K562 (cell line): Measurements from ENCODE around the gene LYST. TPM values are rescaled to one million over a fixed set of nuclear protein-coding genes. Genes with fewer than 3 reads are reported as not detected.
A peak's percentile ranks its signal among the peaks of the same experiment; 100 is the strongest.

Experiments
- ATAC-seq: fragments of 200-7000 bp; cut with Tn5 transposase; 3 replicates; pipeline ENCODE4 v1.9.1; 2020; ENCODE audit warnings: moderate library complexity
- BruUV-seq: library from RNA; stranded (reverse); fragments of 400-500 nt; replicated peaks from 2 replicates; lab custom pipeline; 2021; lab: Mats Ljungman, UMichigan
- CTCF ChIA-PET: fragments of 300-600 bp; formaldehyde crosslinking; extraction: SDS; loops from one replicate; lab custom pipeline; 2021; ENCODE audit warnings: low intra/inter-chr PET ratio; lab: Yijun Ruan, JAX
- POLR2A ChIA-PET: fragments of 300-600, 350-650 bp; sonication (Branson Sonifier 250); formaldehyde crosslinking; extraction: SDS; loops from one replicate; lab custom pipeline; 2021; ENCODE audit warnings: antibody characterized with exemption, inconsistent platforms; lab: Yijun Ruan, JAX
- DNase-seq, 4 experiments: peaks; one replicate each; pipeline versions ENCODE4 v3.0.0 to v3.0.0-alpha.2; 2011 to 2018; ENCODE audit warnings: low spot score in 3 of 4, mixed read lengths in 3 of 4; ENCODE audit errors: extremely low read depth in 1 of 4
- FAIRE-seq: peaks from 2 replicates; lab custom pipeline; 2011; peaks lifted over from hg19 to GRCh38; lab: Jason Lieb, UNC
- H2AFZ ChIP-seq: 2 replicates; pipeline ENCODE4 v1.6.0; 2011; ENCODE audit warnings: low read depth, low read length, control low read depth, inconsistent platforms
- H3K27ac ChIP-seq: fragments of 200-600 bp; 3 replicates; pipeline ENCODE4 v1.8.0; 2011; ENCODE audit warnings: low read depth, mild to moderate bottlenecking, control low read depth, inconsistent platforms, low read length, moderate library complexity, mixed read lengths; ENCODE audit errors: extremely low read depth
- H3K27me3 ChIP-seq, 2 experiments: fragments of 300-600 bp in 1 of 2; 2 replicates in 1 of 2; 3 replicates in 1 of 2; pipeline versions ENCODE4 v1.6.0 to v1.8.0; 2011; ENCODE audit warnings: inconsistent platforms in 2 of 2, low read length in 2 of 2, mild to moderate bottlenecking in 1 of 2, mixed read lengths in 1 of 2, moderate library complexity in 1 of 2; ENCODE audit not compliant: control insufficient read depth in 2 of 2, insufficient read depth in 2 of 2
- H3K36me3 ChIP-seq: fragments of 300-600 bp; 3 replicates; pipeline ENCODE4 v1.8.0; 2011; ENCODE audit warnings: mild to moderate bottlenecking, low read length, inconsistent platforms; ENCODE audit not compliant: control insufficient read depth, insufficient read depth
- H3K4me1 ChIP-seq, 2 experiments: fragments of 200-600 bp in 1 of 2; replicated peaks in 1 of 2; 2 replicates in 1 of 2; 3 replicates in 1 of 2; pipeline versions ENCODE4 v1.5.1 to v1.8.0; 2011; ENCODE audit warnings: inconsistent platforms in 2 of 2, low read length in 2 of 2, mild to moderate bottlenecking in 1 of 2, mixed read lengths in 1 of 2, moderate library complexity in 1 of 2; ENCODE audit not compliant: control insufficient read depth in 2 of 2, insufficient read depth in 2 of 2
- H3K4me2 ChIP-seq: 2 replicates; pipeline ENCODE4 v1.6.1; 2011; ENCODE audit warnings: low read length, control low read depth, inconsistent platforms, mixed read lengths; ENCODE audit not compliant: insufficient read depth
- H3K4me3 ChIP-seq: fragments of 200-600 bp; sonication (generic), shearing (Covaris generic); 2 replicates; pipeline ENCODE4 v1.5.1; 2016; ENCODE audit warnings: control low read depth, inconsistent platforms
- H3K79me2 ChIP-seq: fragments of 200-600 bp; 3 replicates; pipeline ENCODE4 v1.8.0; 2011; ENCODE audit warnings: low read length, inconsistent platforms; ENCODE audit not compliant: control insufficient read depth, insufficient read depth
- H3K9ac ChIP-seq, 2 experiments: 2 replicates each; pipeline versions ENCODE4 v1.6.0 to v1.6.1; 2011; ENCODE audit warnings: low read depth in 2 of 2, low read length in 2 of 2, control low read depth in 1 of 2, inconsistent platforms in 1 of 2, mild to moderate bottlenecking in 1 of 2, mixed read lengths in 1 of 2; ENCODE audit not compliant: insufficient read depth in 1 of 2
- H3K9me1 ChIP-seq: one replicate; pipeline ENCODE4 v1.6.0; 2011; ENCODE audit warnings: inconsistent platforms, mild to moderate bottlenecking, low read length, moderate library complexity; ENCODE audit not compliant: control insufficient read depth, insufficient read depth
- H3K9me3 ChIP-seq: replicated peaks from 2 replicates; pipeline ENCODE4 v1.5.1; 2011; ENCODE audit warnings: low read depth, low read length, inconsistent platforms; ENCODE audit not compliant: control insufficient read depth, insufficient read depth
- H4K20me1 ChIP-seq: replicated peaks from 2 replicates; pipeline ENCODE4 v1.6.1; 2011; ENCODE audit warnings: low read length, inconsistent platforms, mixed read lengths; ENCODE audit not compliant: control insufficient read depth, insufficient read depth
- NR4A1 ChIP-seq, 2 experiments: fragments of 250-450 bp in 1 of 2; fragments of 450-650 bp in 1 of 2; sonication (Bioruptor Pico) in 1 of 2; IDR thresholded peaks; 2 replicates each; pipeline versions ENCODE4 v1.4.0 to v1.6.1; 2016 to 2020; ENCODE audit warnings: mild to moderate bottlenecking in 2 of 2, missing compliant biosample characterization in 1 of 2, missing genetic modification characterization in 1 of 2, moderate library complexity in 1 of 2
- RFX1 ChIP-seq: fragments of 450-650 bp; IDR thresholded peaks from 2 replicates; pipeline ENCODE4 v1.6.1; 2016; ENCODE audit warnings: mild to moderate bottlenecking, moderate library complexity
- ZNF408 ChIP-seq: fragments of 250-450 bp; sonication (Bioruptor Pico); IDR thresholded peaks from 2 replicates; pipeline ENCODE4 v1.4.0; 2020; ENCODE audit warnings: low read depth, mild to moderate bottlenecking, moderate library complexity
- in situ Hi-C: fragments of 300-500 bp; cut with MboI; formaldehyde crosslinking; loops from 4 replicates; pipeline ENCODE4 v1.15.0; 2018; ENCODE audit warnings: inconsistent platforms, mixed read lengths
- intact Hi-C: fragments of 100-400 bp; cut with micrococcal nuclease; formaldehyde crosslinking; loops from 2 replicates; pipeline ENCODE4 v1.14.2; 2022
- polyA plus RNA-seq, 8 experiments: library from polyadenylated mRNA; depleted of rRNA in 4 of 8; stranded (reverse) in 5 of 8; unstranded in 3 of 8; fragments of >200 nt; fragmentation: Nextera tagmentation in 2 of 8; fragmentation: Illumina TruSeq in 1 of 8; extraction: Ambion mirVana in 2 of 8; extraction: Trizol in 1 of 8; gene quantifications; 2 replicates each; pipeline versions ENCODE4 v1.2.1 to v1.2.3, GENCODE V29; 2011 to 2014; ENCODE audit warnings: inconsistent platforms in 1 of 8, missing spikeins in 1 of 8
- total RNA-seq, 7 experiments: library from RNA; depleted of rRNA in 6 of 7; stranded (reverse); fragments of >200 nt in 6 of 7; fragmentation: Illumina TruSeq in 2 of 7; extraction: Trizol in 2 of 7; gene quantifications; 2 replicates each; pipeline versions ENCODE4 v1.2.1 to v1.2.3, GENCODE V29; 2011 to 2021; ENCODE audit warnings: low replicate concordance in 1 of 7
- TF ChIP-seq, protein P1 (sequence below): fragments of 200-800 bp; sonication (Bioruptor generic); IDR thresholded peaks from 2 replicates; pipeline ENCODE4 v1.6.1; 2017; ENCODE audit warnings: missing genetic modification characterization, missing compliant biosample characterization

LYST gene
- total and polyA plus RNA-seq, 9 of the 15 experiments (the other 6 are each of a cell fraction or from before 2014, with no cell fraction given) = 0.73 to 2.4 (median 1.4) TPM

DNA sequence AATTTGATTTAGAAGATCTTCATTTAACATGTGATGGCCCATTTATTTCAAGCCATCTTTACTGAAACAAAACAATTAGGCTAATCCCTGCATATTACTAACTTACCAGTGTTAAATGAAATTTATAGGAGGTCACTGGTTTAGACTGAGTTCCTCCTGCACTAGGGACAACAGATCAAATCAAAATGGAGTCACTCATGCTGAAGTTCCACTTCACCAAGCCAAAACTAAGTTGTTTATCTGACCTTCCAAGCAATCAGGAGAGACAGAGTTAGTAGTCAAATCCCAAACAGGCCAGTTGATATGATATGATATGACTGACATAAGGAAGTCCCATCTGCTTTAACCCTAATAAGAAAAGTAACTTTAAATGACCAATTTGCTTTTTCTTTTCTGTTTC lies 4.8 kb downstream of the LYST start:
- no peaks in the 10 kb centered on the region for H3K9me3 ChIP-seq
- ATAC-seq = no peak
- intact Hi-C loops (no loop called here), in situ Hi-C loops (no loop called here)
- no peaks in the 10 kb centered on the region for H3K79me2 ChIP-seq
- no TSS peak for BruUV-seq
- H4K20me1 ChIP-seq = no peaks in the 10 kb centered on the region; the same call in 1 of the 2 replicates
- H3K4me1 ChIP-seq = peaks cover 7 to 8% of the 10 kb centered on the region in 2 experiments; a peak in 4 of 5 replicates
- TF ChIP-seq ZNF408 (CRISPR knock-in tag) (no peak), NR4A1 (CRISPR knock-in tag; IDR thresholded peaks at IDR 0.05) (no peak), NR4A1 (tag; IDR thresholded peaks at IDR 0.05) (peak; percentile 78), RFX1 (no peak)
- TF ChIP-seq, protein P1, sequence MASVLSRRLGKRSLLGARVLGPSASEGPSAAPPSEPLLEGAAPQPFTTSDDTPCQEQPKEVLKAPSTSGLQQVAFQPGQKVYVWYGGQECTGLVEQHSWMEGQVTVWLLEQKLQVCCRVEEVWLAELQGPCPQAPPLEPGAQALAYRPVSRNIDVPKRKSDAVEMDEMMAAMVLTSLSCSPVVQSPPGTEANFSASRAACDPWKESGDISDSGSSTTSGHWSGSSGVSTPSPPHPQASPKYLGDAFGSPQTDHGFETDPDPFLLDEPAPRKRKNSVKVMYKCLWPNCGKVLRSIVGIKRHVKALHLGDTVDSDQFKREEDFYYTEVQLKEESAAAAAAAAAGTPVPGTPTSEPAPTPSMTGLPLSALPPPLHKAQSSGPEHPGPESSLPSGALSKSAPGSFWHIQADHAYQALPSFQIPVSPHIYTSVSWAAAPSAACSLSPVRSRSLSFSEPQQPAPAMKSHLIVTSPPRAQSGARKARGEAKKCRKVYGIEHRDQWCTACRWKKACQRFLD (CRISPR knock-in tag) = 0 out of 2 replicates have a peak, but pooled peaks have one; percentile 32
- H3K27ac ChIP-seq = no peak overlapping the region
- H2AFZ ChIP-seq = no peak overlapping the region
- no peaks in the 10 kb centered on the region for H3K9me1 ChIP-seq
- H3K4me2 ChIP-seq = no peak overlapping the region
- no peak for FAIRE-seq
- no peaks in the 10 kb centered on the region for H3K36me3 ChIP-seq
- no peak overlapping the region for H3K9ac ChIP-seq
- no peak for DNase-seq
- CTCF ChIA-PET = no interaction called here
- POLR2A ChIA-PET = no interaction called here
- H3K4me3 ChIP-seq = no peak overlapping the region
- peaks cover 14 to 18% of the 10 kb centered on the region in 2 experiments for H3K27me3 ChIP-seq
